GM12878 (cell line): ENCODE results near the gene PI3. TPM values are rescaled to one million over a fixed set of nuclear protein-coding genes. Genes with fewer than 3 reads are reported as not detected.

Experiments used
- ATAC-seq: fragments of 200-7000 bp; cut with Tn5 transposase; 3 replicates; pipeline ENCODE4 v1.9.1; 2020; ENCODE audit warnings: mild to moderate bottlenecking, moderate library complexity
- BruUV-seq: library from RNA; stranded (reverse); fragments of 400-500 nt; replicated peaks from 2 replicates; lab custom pipeline; 2021; lab: Mats Ljungman, UMichigan
- CTCF ChIA-PET: fragments of 300-600 bp; sonication (Branson Sonifier 250); formaldehyde crosslinking; extraction: SDS; loops from one replicate; lab custom pipeline; 2021; ENCODE audit warnings: inconsistent platforms; lab: Yijun Ruan, JAX
- POLR2A ChIA-PET: fragments of 350-600 bp; formaldehyde crosslinking; extraction: SDS; loops from one replicate; lab custom pipeline; 2021; ENCODE audit warnings: inconsistent platforms; lab: Charles Lee
- RAD21 ChIA-PET: fragments of 300-600 bp; sonication (Branson Sonifier 250); formaldehyde crosslinking; loops from one replicate; lab custom pipeline; 2023; ENCODE audit warnings: antibody characterized with exemption; ENCODE audit not compliant: unreplicated experiment; lab: Charles Lee
- SMC1A ChIA-PET: fragments of 300-600 bp; sonication (Branson Sonifier 250); formaldehyde crosslinking; loops from one replicate; lab custom pipeline; 2023; ENCODE audit not compliant: unreplicated experiment, uncharacterized antibody; lab: Charles Lee
- DNase-seq: peaks from one replicate; pipeline ENCODE4 v3.0.0-alpha.2; 2011; ENCODE audit warnings: low read depth, low spot score
- FAIRE-seq: peaks from 3 replicates; lab custom pipeline; 2011; peaks lifted over from hg19 to GRCh38; lab: Jason Lieb, UNC
- H2AFZ ChIP-seq: 2 replicates; pipeline ENCODE4 v1.6.0; 2011; ENCODE audit warnings: low read depth, low read length, control low read depth; ENCODE audit not compliant: control insufficient read depth
- H3K27ac ChIP-seq: 2 replicates; pipeline ENCODE4 v1.5.1; 2011; ENCODE audit warnings: control low read depth; ENCODE audit not compliant: control insufficient read depth, insufficient read depth
- H3K27me3 ChIP-seq, 2 experiments: replicated peaks in 1 of 2; 2 replicates each; pipeline versions ENCODE4 v1.6.0 to v1.6.1; 2011; ENCODE audit warnings: low read length in 1 of 2; ENCODE audit not compliant: control insufficient read depth in 2 of 2, insufficient read depth in 2 of 2
- H3K36me3 ChIP-seq, 2 experiments: 2 replicates each; pipeline ENCODE4 v1.5.1; 2011; ENCODE audit warnings: low read length in 1 of 2; ENCODE audit not compliant: control insufficient read depth in 2 of 2, insufficient read depth in 2 of 2
- H3K4me1 ChIP-seq: 2 replicates; pipeline ENCODE4 v1.6.1; 2011; ENCODE audit warnings: mild to moderate bottlenecking, low read length, moderate library complexity, mixed read lengths; ENCODE audit not compliant: control insufficient read depth, insufficient read depth
- H3K4me2 ChIP-seq: 2 replicates; pipeline ENCODE4 v1.6.0; 2011; ENCODE audit warnings: control low read depth; ENCODE audit not compliant: control insufficient read depth, insufficient read depth
- H3K4me3 ChIP-seq: fragments of 200-600 bp; sonication (generic); 2 replicates; pipeline ENCODE4 v1.5.1; 2016
- H3K79me2 ChIP-seq: 2 replicates; pipeline ENCODE4 v1.6.0; 2011; ENCODE audit warnings: low read length; ENCODE audit not compliant: control insufficient read depth, insufficient read depth
- H3K9ac ChIP-seq: 2 replicates; pipeline ENCODE4 v1.8.0; 2011; ENCODE audit warnings: low read length, control low read depth, mixed read lengths; ENCODE audit not compliant: control insufficient read depth, insufficient read depth
- H3K9me3 ChIP-seq: replicated peaks from 3 replicates; pipeline ENCODE4 v1.5.1; 2011; ENCODE audit warnings: mild to moderate bottlenecking, low read length; ENCODE audit not compliant: control insufficient read depth, insufficient read depth
- H4K20me1 ChIP-seq: 2 replicates; pipeline ENCODE4 v1.6.0; 2011; ENCODE audit not compliant: control insufficient read depth, insufficient read depth
- CEBPB ChIP-seq, 2 experiments: fragments of 150-350 bp in 1 of 2; IDR thresholded peaks; 2 replicates each; pipeline ENCODE4 v1.6.1; 2012 to 2014; ENCODE audit warnings: low read depth in 2 of 2, low read length in 2 of 2, borderline replicate concordance in 1 of 2, inconsistent platforms in 1 of 2
- CREB1 ChIP-seq: IDR thresholded peaks from 2 replicates; pipeline ENCODE4 v1.6.1; 2012; ENCODE audit warnings: low read depth, mild to moderate bottlenecking, inconsistent platforms
- ESRRA ChIP-seq: IDR thresholded peaks from 2 replicates; pipeline ENCODE4 v1.6.1; 2012; ENCODE audit warnings: mild to moderate bottlenecking, low read length, improper control_type of control experiment
- GABPA ChIP-seq: IDR thresholded peaks from 2 replicates; pipeline ENCODE4 v1.6.1; 2014; ENCODE audit warnings: antibody characterized with exemption, low read depth, mild to moderate bottlenecking, inconsistent platforms
- IKZF2 ChIP-seq, 2 experiments: fragments of 450-650 bp; IDR thresholded peaks; 2 replicates each; pipeline ENCODE4 v1.6.1; 2017; ENCODE audit warnings: mild to moderate bottlenecking in 2 of 2, moderate library complexity in 2 of 2
- MTA2 ChIP-seq: fragments of 450-650 bp; IDR thresholded peaks from 2 replicates; pipeline ENCODE4 v1.6.1; 2016; ENCODE audit warnings: low read depth, mild to moderate bottlenecking, moderate library complexity
- NFIC ChIP-seq: IDR thresholded peaks from 2 replicates; pipeline ENCODE4 v1.6.1; 2012; ENCODE audit warnings: low read depth, mild to moderate bottlenecking, inconsistent platforms, low read length, moderate library complexity
- RCOR1 ChIP-seq: conservative IDR thresholded peaks from 2 replicates; pipeline ENCODE4 v1.6.1; 2012; ENCODE audit warnings: low read depth, low read length, improper control_type of control experiment
- STAT1 ChIP-seq: fragments of 450-650 bp; conservative IDR thresholded peaks from 2 replicates; pipeline ENCODE4 v1.6.1; 2014; ENCODE audit warnings: antibody characterized with exemption, mild to moderate bottlenecking
- TCF3 ChIP-seq: IDR thresholded peaks from 2 replicates; pipeline ENCODE4 v1.6.1; 2012; ENCODE audit warnings: low read depth, mild to moderate bottlenecking, low read length, borderline replicate concordance; ENCODE audit not compliant: insufficient read depth
- ZBTB33 ChIP-seq: fragments of 450-650 bp; IDR thresholded peaks from 2 replicates; pipeline ENCODE4 v1.6.1; 2017; ENCODE audit warnings: mild to moderate bottlenecking
- ZNF217 ChIP-seq: fragments of 450-650 bp; IDR thresholded peaks from 2 replicates; pipeline ENCODE4 v1.6.1; 2017; ENCODE audit warnings: antibody characterized with exemption, mild to moderate bottlenecking
- WGBS: methylation state at CpG from one replicate; pipeline ENCODE4 v1.1.6; 2016; ENCODE audit warnings: low lambda C conversion rate; ENCODE audit not compliant: insufficient replicate concordance, insufficient coverage; ENCODE audit errors: missing lambda C conversion rate; 5-methylcytosine and 5-hydroxymethylcytosine counted together
- in situ Hi-C: fragments of 300-500 bp; cut with MboI; formaldehyde crosslinking; loops from 9 replicates; pipeline ENCODE4 v1.14.3; 2018; ENCODE audit warnings: mixed read lengths
- intact Hi-C: fragments of 100-400 bp; cut with micrococcal nuclease; formaldehyde crosslinking; loops from one replicate; pipeline ENCODE4 v1.14.2; 2022; ENCODE audit not compliant: unreplicated experiment
- polyA plus RNA-seq, 11 experiments: library from polyadenylated mRNA; depleted of rRNA in 4 of 11; unstranded in 6 of 11; stranded (reverse) in 5 of 11; fragments of >200 nt; fragmentation: Nextera tagmentation in 4 of 11; fragmentation: Illumina TruSeq in 1 of 11; extraction: Ambion mirVana in 4 of 11; extraction: Trizol in 1 of 11; gene quantifications; 1 replicate in 1 of 11; 2 replicates in 10 of 11; pipeline versions ENCODE4 v1.2.1 to v1.2.3, GENCODE V29; 2011 to 2016; ENCODE audit warnings: inconsistent platforms in 2 of 11, missing spikeins in 2 of 11, low read depth in 1 of 11
- total RNA-seq, 4 experiments: library from RNA; depleted of rRNA in 3 of 4; stranded (reverse); fragments of >200 nt in 3 of 4; fragmentation: Illumina TruSeq in 1 of 4; extraction: Trizol in 1 of 4; gene quantifications; 2 replicates each; pipeline versions ENCODE4 v1.2.1 to v1.2.3, GENCODE V29; 2013 to 2021

Gene PI3
- total and polyA plus RNA-seq, 10 of the 15 experiments (the other 5 are each of a cell fraction or from before 2014, with no cell fraction given): not detected

GRCh38 chr20:45191926-45192325, 17.2 kb downstream of the PI3 start:
- H3K36me3 ChIP-seq: no peaks in the 10 kb centered on the region
- H3K4me1 ChIP-seq: no peaks in the 10 kb centered on the region
- no peak for ATAC-seq
- H2AFZ ChIP-seq: no peak overlapping the region
- H3K79me2 ChIP-seq: no peaks in the 10 kb centered on the region
- H3K4me2 ChIP-seq: no peak overlapping the region
- H3K27me3 ChIP-seq: no peaks in the 10 kb centered on the region
- no peak for DNase-seq
- no peak overlapping the region for H3K4me3 ChIP-seq
- 29% methylated on average over 3 of the region's 3 CpGs for WGBS
- no TSS peak for BruUV-seq
- in situ Hi-C loops (no loop called here), intact Hi-C loops (no loop called here)
- no peaks in the 10 kb centered on the region for H3K9me3 ChIP-seq
- ChIA-PET SMC1A (no interaction called here), POLR2A (no interaction called here), CTCF (no interaction called here), RAD21 (no interaction called here)
- FAIRE-seq: no peak
- H3K27ac ChIP-seq: no peak overlapping the region
- TF ChIP-seq IKZF2 (IDR thresholded peaks at IDR 0.05) (no peak), ESRRA (no peak), CREB1 (no peak), GABPA (no peak)
- H3K9ac ChIP-seq: no peak overlapping the region
- H4K20me1 ChIP-seq: no peaks in the 10 kb centered on the region

GRCh38 chr20:45193331-45193730, 18.6 kb downstream of the PI3 start:
- no peak for FAIRE-seq
- H2AFZ ChIP-seq: no peak overlapping the region
- RAD21 ChIA-PET: no interaction called here
- TF ChIP-seq RCOR1: no peak
- TF ChIP-seq STAT1: no peak
- TF ChIP-seq ZBTB33: no peak
- no peak for TF ChIP-seq CEBPB (IDR thresholded peaks at IDR 0.05; ENCODE audit: borderline replicate concordance in 1 of 2, low read depth in 2 of 2, low read length in 2 of 2)
- TF ChIP-seq NFIC: no peak
- TF ChIP-seq TCF3: no peak
- no peak for TF ChIP-seq MTA2
- no peak for TF ChIP-seq ZNF217
- TF ChIP-seq, all 136 proteins: peak for 0
- H3K79me2 ChIP-seq: no peaks in the 10 kb centered on the region
- intact Hi-C loops: no loop called here
- ChIA-PET POLR2A (no interaction called here), CTCF (no interaction called here), SMC1A (no interaction called here)
- BruUV-seq: no TSS peak
- H3K4me1 ChIP-seq: no peaks in the 10 kb centered on the region
- 18% methylated on average over 2 of the region's 2 CpGs for WGBS
- no peak overlapping the region for H3K4me2 ChIP-seq
- ATAC-seq (no peak), DNase-seq (no peak)
- no peak overlapping the region for H3K27ac ChIP-seq
- H3K9me3 ChIP-seq: no peaks in the 10 kb centered on the region
- no peak overlapping the region for H3K4me3 ChIP-seq
- H3K9ac ChIP-seq: no peak overlapping the region
- in situ Hi-C loops: no loop called here
- no peaks in the 10 kb centered on the region for H3K27me3 ChIP-seq
- H4K20me1 ChIP-seq: no peaks in the 10 kb centered on the region
- H3K36me3 ChIP-seq: no peaks in the 10 kb centered on the region
